Karpas-422 (cell line): ENCODE results near the gene PSMB4. TPM values are rescaled to one million over a fixed set of nuclear protein-coding genes. Genes with fewer than 3 reads are reported as not detected.

Experiments
- DNase-seq: peaks from one replicate; pipeline ENCODE4 v3.0.0-alpha.2; 2015
- H2AFZ ChIP-seq: fragments of 200-600 bp; sonication (generic); 2 replicates; pipeline ENCODE4 v1.6.1; 2014; ENCODE audit warnings: antibody characterized with exemption, low read length, mixed read lengths
- H3K27ac ChIP-seq: fragments of 200-600 bp; sonication (generic); 2 replicates; pipeline ENCODE4 v1.5.1; 2014; ENCODE audit warnings: mild to moderate bottlenecking, low read length, moderate library complexity
- H3K27me3 ChIP-seq: fragments of 200-600 bp; sonication (generic); 2 replicates; pipeline ENCODE4 v1.6.1; 2014; ENCODE audit warnings: low read length, mixed read lengths
- H3K36me3 ChIP-seq: fragments of 200-600 bp; sonication (generic); 2 replicates; pipeline ENCODE4 v1.6.1; 2014; ENCODE audit warnings: low read length, mixed read lengths; ENCODE audit not compliant: insufficient read depth
- H3K4me1 ChIP-seq: fragments of 200-600 bp; sonication (generic); 2 replicates; pipeline ENCODE4 v1.6.1; 2014; ENCODE audit warnings: mild to moderate bottlenecking, low read length, mixed read lengths
- H3K4me2 ChIP-seq: fragments of 200-600 bp; sonication (generic); 2 replicates; pipeline ENCODE4 v1.6.1; 2014; ENCODE audit warnings: low read length, low read depth, mild to moderate bottlenecking; ENCODE audit not compliant: poor library complexity, severe bottlenecking
- H3K4me3 ChIP-seq: fragments of 200-600 bp; sonication (generic); 2 replicates; pipeline ENCODE4 v1.5.1; 2014; ENCODE audit warnings: mild to moderate bottlenecking, antibody characterized with exemption, low read length, mixed read lengths
- H3K79me2 ChIP-seq: fragments of 200-600 bp; sonication (generic); 2 replicates; pipeline ENCODE4 v1.6.1; 2014; ENCODE audit warnings: mild to moderate bottlenecking, low read length, mixed read lengths
- H3K9ac ChIP-seq: fragments of 200-600 bp; sonication (generic); 2 replicates; pipeline ENCODE4 v1.6.0; 2014; ENCODE audit warnings: low read length
- H3K9me2 ChIP-seq: fragments of 200-600 bp; sonication (generic), shearing (Covaris generic); replicated peaks from 2 replicates; pipeline ENCODE4 v1.6.0; 2014; ENCODE audit warnings: mild to moderate bottlenecking, low read length, moderate library complexity; ENCODE audit not compliant: insufficient read depth
- H3K9me3 ChIP-seq: fragments of 300-700, 200-600 bp; sonication (generic); 2 replicates; pipeline ENCODE4 v1.6.1; 2014; ENCODE audit warnings: low read length, mixed read lengths
- H4K20me1 ChIP-seq: fragments of 200-600 bp; sonication (generic); 2 replicates; pipeline ENCODE4 v1.6.1; 2014; ENCODE audit warnings: mild to moderate bottlenecking, antibody characterized with exemption, low read length, low read depth; ENCODE audit not compliant: insufficient read depth
- total RNA-seq: library from RNA; depleted of rRNA; stranded (reverse); fragments of >200 nt; shearing (Covaris generic); gene quantifications from 2 replicates; pipeline ENCODE4 v1.2.3, GENCODE V29; 2014; ENCODE audit warnings: low replicate concordance

PSMB4 gene
- total RNA-seq, 1 experiment from 2014 or later: 346 TPM

DNA sequence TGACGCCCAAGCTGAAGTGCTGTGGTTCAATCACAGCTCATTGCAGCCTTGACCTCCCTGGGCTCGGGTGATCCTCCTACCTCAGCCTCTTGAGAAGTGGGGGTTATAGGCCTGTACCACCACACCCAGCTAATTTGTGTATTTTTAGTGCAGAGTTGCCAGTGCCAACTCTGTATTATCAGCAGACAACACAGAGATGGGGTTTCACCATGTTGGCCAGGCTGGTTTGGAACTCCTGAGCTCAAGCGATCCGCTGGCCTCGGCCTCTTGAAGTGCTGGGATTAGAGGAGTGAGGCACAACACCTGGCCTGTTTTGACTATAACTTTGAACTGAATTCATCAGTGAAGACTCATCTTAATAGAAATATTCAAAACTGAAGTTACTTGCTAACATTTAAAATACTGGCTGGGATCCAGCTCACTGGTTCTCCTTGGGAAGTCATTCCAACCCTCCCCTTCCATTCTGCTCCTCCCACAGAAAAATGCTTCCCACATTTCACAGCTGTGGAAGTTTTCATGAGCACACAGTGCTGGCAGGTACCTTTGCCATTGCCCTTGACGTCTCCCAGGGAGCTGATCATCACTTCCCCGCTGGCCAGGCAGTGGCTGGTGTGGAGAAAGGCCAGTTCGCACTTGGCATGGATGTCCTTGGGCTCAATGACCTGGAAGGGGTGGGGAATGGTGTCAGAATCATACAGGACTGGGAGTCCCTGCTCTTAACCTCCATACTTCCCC, 31.5 kb upstream of the PSMB4 start:
- Histone ChIP-seq H3K79me2 (no peaks in the 10 kb centered on the region), H4K20me1 (no peaks in the 10 kb centered on the region), H3K4me2 (no peak overlapping the region), H3K9me3 (no peaks in the 10 kb centered on the region), H2AFZ (no peak overlapping the region), H3K9ac (no peak overlapping the region), H3K36me3 (no peaks in the 10 kb centered on the region), H3K4me1 (peaks cover 9% of the 10 kb centered on the region), H3K4me3 (no peak overlapping the region), H3K27ac (no peak overlapping the region), H3K27me3 (no peaks in the 10 kb centered on the region), H3K9me2 (no peaks in the 10 kb centered on the region)
- DNase-seq: no peak

DNA sequence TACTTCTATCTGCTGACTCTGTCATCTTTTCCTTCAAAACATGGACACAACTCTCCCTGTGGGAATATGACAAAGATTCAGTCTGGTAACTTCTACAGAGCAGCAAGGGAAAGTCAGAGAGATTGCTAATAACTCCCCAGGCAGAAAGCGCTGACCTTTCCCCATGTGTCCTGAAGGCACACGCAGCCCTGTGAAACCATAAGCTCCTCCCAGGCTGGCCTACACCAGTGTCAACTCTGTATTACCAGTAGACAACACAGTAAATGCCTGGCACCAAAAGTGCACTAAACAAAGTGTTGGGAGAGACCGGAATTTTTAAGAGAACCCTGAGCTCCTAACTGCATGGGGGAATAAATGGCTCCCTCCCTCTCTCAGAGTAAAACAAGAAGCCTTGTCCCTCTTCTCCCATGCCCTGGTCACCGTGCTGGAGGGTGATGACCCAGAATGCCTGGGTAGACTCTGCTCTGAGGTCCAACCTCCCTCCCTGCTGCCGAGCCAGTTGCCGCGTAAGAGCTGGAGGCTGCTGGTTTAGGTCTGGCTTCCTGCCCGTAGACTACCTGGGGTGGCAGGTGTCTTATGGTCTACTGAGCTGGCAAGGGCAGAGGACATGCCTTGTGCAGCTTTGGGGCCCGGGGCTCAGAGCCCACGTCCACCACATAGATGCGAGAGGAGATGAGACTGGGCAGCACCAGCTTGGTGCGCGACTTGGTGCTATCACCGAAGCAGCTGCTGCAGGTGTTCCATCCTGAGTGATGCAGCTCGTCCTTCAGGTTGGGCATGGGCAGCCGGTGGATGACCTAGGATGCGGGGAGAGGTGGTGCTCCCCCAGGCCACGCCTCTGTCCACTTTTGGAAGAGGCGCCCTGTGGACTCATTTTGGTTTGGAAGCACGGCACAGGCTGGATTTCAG, 30.7 kb upstream of the PSMB4 start:
- H2AFZ ChIP-seq: no peak overlapping the region
- no peak overlapping the region for H3K4me2 ChIP-seq
- H3K79me2 ChIP-seq: no peaks in the 10 kb centered on the region
- no peak overlapping the region for H3K27ac ChIP-seq
- no peaks in the 10 kb centered on the region for H3K36me3 ChIP-seq
- H3K9ac ChIP-seq: no peak overlapping the region
- no peak for DNase-seq
- H4K20me1 ChIP-seq: no peaks in the 10 kb centered on the region
- H3K27me3 ChIP-seq: no peaks in the 10 kb centered on the region
- H3K9me3 ChIP-seq: no peaks in the 10 kb centered on the region
- no peaks in the 10 kb centered on the region for H3K9me2 ChIP-seq
- no peak overlapping the region for H3K4me3 ChIP-seq
- peaks cover 9% of the 10 kb centered on the region for H3K4me1 ChIP-seq

- Histone ChIP-seq H3K9me2 (no peaks in the 10 kb centered on the region), H2AFZ (no peak overlapping the region), H3K9ac (no peak overlapping the region), H4K20me1 (no peaks in the 10 kb centered on the region), H3K9me3 (no peaks in the 10 kb centered on the region), H3K27me3 (no peaks in the 10 kb centered on the region), H3K36me3 (no peaks in the 10 kb centered on the region), H3K4me1 (peaks cover 9% of the 10 kb centered on the region), H3K4me3 (no peak overlapping the region), H3K4me2 (no peak overlapping the region), H3K79me2 (no peaks in the 10 kb centered on the region), H3K27ac (no peak overlapping the region)
- no peak for DNase-seq
Observed at GRCh38 chr1:151369302-151369610, 30.1 kb upstream of the PSMB4 start.

DNA sequence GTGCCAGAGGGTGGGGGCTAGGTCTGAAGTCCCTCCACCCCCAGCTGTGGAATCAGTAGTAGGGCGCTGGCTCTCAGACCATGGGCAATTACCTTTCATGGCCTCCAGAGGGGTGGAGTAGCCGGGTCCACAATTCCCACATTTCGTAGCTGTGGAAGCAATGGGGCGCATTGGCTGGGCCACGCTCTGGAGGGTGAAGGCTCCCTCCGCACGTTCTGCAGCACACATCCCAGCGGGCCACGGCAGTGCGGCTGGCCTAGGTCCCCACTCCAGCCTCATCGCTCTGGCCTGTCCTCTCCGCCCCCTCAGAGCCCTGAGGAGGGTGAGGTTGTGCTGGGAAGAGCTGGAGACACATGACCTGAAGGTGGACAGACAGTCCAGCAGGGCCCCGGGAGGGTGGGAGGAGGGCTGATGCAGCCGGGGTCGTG, 29.7 kb upstream of the PSMB4 start:
- no peaks in the 10 kb centered on the region for H3K9me3 ChIP-seq
- H3K27ac ChIP-seq: no peak overlapping the region
- H3K4me3 ChIP-seq: no peak overlapping the region
- H3K9ac ChIP-seq: no peak overlapping the region
- no peak overlapping the region for H2AFZ ChIP-seq
- H3K4me2 ChIP-seq: no peak overlapping the region
- H3K4me1 ChIP-seq: peaks cover 9% of the 10 kb centered on the region
- no peaks in the 10 kb centered on the region for H3K27me3 ChIP-seq
- H4K20me1 ChIP-seq: no peaks in the 10 kb centered on the region
- H3K9me2 ChIP-seq: no peaks in the 10 kb centered on the region
- H3K79me2 ChIP-seq: no peaks in the 10 kb centered on the region
- no peak for DNase-seq
- no peaks in the 10 kb centered on the region for H3K36me3 ChIP-seq

DNA sequence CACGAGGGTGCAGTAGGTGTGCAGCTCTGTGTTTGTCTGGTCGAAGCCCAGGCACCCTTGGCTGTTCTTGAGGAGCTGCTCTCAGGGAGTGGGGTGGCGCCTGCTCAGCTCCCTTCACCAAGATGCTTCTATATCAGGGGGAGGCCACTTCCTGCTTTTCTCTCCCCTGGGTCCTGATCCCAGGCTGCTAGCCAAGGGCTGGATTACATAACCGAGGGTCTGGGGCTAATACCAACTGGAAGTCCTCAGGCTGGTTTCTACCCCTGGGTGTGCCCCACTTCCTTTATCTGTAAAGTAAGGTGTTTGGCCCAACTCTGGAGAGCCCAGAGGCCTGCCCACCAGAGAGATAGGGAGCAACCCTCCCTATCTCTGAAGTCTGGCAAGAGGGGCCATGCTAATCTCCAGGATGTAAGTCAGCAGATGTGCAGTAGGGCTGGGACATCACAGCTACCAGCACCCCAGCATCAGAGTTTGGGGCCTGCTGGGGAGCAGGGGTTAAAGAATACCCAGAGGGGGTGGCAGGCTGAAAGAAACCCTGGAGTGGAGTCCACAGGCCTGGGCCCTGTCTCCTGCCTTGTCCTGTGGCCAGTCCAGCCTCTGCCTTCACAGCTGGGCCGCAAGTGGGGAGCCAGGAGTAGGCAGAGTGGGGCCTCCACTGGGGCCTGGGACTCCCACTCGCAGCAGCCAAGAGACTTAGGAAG, 29.0 kb upstream of the PSMB4 start:
- DNase-seq: no peak
- no peaks in the 10 kb centered on the region for H4K20me1 ChIP-seq
- H3K9me3 ChIP-seq: no peaks in the 10 kb centered on the region
- no peaks in the 10 kb centered on the region for H3K79me2 ChIP-seq
- no peak overlapping the region for H3K9ac ChIP-seq
- H3K27me3 ChIP-seq: no peaks in the 10 kb centered on the region
- peaks cover 9% of the 10 kb centered on the region for H3K4me1 ChIP-seq
- no peak overlapping the region for H3K4me3 ChIP-seq
- H2AFZ ChIP-seq: no peak overlapping the region; the same call in 1 of the 2 replicates
- H3K27ac ChIP-seq: no peak overlapping the region
- no peaks in the 10 kb centered on the region for H3K36me3 ChIP-seq
- H3K9me2 ChIP-seq: no peaks in the 10 kb centered on the region
- H3K4me2 ChIP-seq: no peak overlapping the region

GRCh38 chr1:151371370-151372057, 27.9 kb upstream of the PSMB4 start:
- no peak overlapping the region for H3K4me3 ChIP-seq
- no peak for DNase-seq
- peaks cover 9% of the 10 kb centered on the region for H3K4me1 ChIP-seq
- H2AFZ ChIP-seq: no peak overlapping the region
- no peaks in the 10 kb centered on the region for H3K79me2 ChIP-seq
- no peaks in the 10 kb centered on the region for H3K9me2 ChIP-seq
- H3K9me3 ChIP-seq: no peaks in the 10 kb centered on the region
- H3K36me3 ChIP-seq: no peaks in the 10 kb centered on the region
- H3K4me2 ChIP-seq: no peak overlapping the region
- no peak overlapping the region for H3K9ac ChIP-seq
- no peaks in the 10 kb centered on the region for H4K20me1 ChIP-seq
- no peak overlapping the region for H3K27ac ChIP-seq
- no peaks in the 10 kb centered on the region for H3K27me3 ChIP-seq

DNA sequence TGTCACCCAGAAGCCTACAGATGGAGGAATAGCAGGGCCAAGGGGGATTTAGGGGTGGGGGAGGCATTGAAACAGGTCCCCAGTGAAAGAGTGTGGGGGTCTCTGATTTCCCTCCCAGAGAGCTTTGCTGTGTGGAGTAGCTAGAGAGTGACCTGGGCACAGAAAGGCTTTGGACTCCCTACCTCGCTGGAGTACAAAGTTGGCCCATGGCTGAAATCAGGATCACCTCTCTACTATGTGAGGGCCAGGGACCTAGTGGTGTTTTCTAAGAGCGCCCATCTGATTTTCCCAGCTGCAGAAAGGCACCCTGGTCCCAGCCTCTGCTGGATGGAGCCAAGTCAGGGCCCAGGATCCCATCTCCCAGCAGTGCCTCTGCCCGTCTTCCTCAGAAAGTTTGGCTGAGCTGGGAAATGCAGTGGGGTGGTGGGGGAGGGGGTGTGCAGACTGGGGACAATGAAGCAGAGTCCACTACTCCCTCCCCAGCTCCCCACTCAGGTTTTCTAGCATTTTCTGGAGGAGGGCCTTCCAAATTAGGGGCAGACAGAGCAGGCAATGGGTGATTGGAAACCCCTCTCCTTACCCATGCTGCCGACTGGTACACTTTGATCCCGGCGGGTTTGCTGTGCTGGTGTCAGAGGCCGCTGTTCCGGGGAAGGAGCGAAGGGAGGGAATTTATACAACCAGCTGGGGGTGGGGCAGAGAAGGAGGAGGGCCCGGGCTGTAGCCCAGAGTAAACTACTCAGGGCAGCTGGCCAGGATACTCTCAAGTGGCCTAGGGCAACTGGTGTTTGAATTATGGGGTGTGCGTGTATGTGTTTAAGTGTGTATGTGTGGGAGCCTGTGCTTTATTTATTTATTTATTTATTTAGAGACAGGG, 27.1 kb upstream of the PSMB4 start, which contains the start of gene SELENBP1:
TSS of gene SELENBP1 (minus strand) at position 648 of the 877 bp plus-strand sequence. CDS start at position 584, 64 bp downstream.
- no peak within 1 kb of the TSS for H3K4me3 ChIP-seq
- no peaks in the 10 kb centered on the region for H3K27me3 ChIP-seq
- no peaks in the 10 kb centered on the region for H3K36me3 ChIP-seq
- no peaks in the 10 kb centered on the region for H3K9me3 ChIP-seq
- DNase-seq: no peak
- no peak within 1 kb of the TSS for H2AFZ ChIP-seq
- H3K79me2 ChIP-seq: no peaks in the 10 kb centered on the region
- no peak within 1 kb of the TSS for H3K9ac ChIP-seq
- H3K4me1 ChIP-seq: peaks cover 9% of the 10 kb centered on the region
- H3K4me2 ChIP-seq: no peak within 1 kb of the TSS
- H4K20me1 ChIP-seq: no peaks in the 10 kb centered on the region
- no peak within 1 kb of the TSS for H3K27ac ChIP-seq
- no peaks in the 10 kb centered on the region for H3K9me2 ChIP-seq
